Spleen (tissue), 11 donors: ENCODE measurements around the gene FGF2. TPM values are rescaled to one million over a fixed set of nuclear protein-coding genes. Genes with fewer than 3 reads are reported as not detected.
"Not testable (repeated sequence)": the region's sequence is repeated elsewhere in the genome, so short reads cannot be mapped to it uniquely, and the experiment has no call there.

ENCODE experiments used
- DNase-seq: peaks from one replicate; pipeline ENCODE4 v3.0.0-alpha.2; 2020
- H3K27ac ChIP-seq, 8 donors: fragments of 200-600 bp; sonication (generic) in 7 of 8; 1 replicate in 4 of 8; 2 replicates in 4 of 8; pipeline versions ENCODE4 v1.5.0 to v1.8.0; 2016 to 2021; ENCODE audit warnings: inconsistent platforms in 4 of 8, mild to moderate bottlenecking in 4 of 8, moderate library complexity in 1 of 8
- H3K27me3 ChIP-seq, 7 donors: fragments of 200-600 bp; sonication (generic) in 6 of 7; replicated peaks in 1 of 7; 1 replicate in 4 of 7; 2 replicates in 3 of 7; pipeline versions ENCODE4 v1.5.0 to v1.8.0; 2016 to 2021; ENCODE audit warnings: inconsistent platforms in 3 of 7, mild to moderate bottlenecking in 1 of 7
- H3K36me3 ChIP-seq, 6 donors: fragments of 200-600 bp; sonication (generic) in 5 of 6; 1 replicate in 4 of 6; 2 replicates in 2 of 6; pipeline versions ENCODE4 v1.5.0 to v1.8.0; 2016 to 2021; ENCODE audit warnings: inconsistent platforms in 2 of 6
- H3K4me1 ChIP-seq, 6 donors: fragments of 200-600 bp; sonication (generic) in 5 of 6; 1 replicate in 3 of 6; 2 replicates in 3 of 6; pipeline versions ENCODE4 v1.5.0 to v1.8.0; 2016 to 2021; ENCODE audit warnings: inconsistent platforms in 3 of 6
- H3K4me3 ChIP-seq, 8 donors: fragments of 200-600 bp; sonication (generic) in 7 of 8; 1 replicate in 4 of 8; 2 replicates in 4 of 8; pipeline versions ENCODE4 v1.5.0 to v1.8.0; 2016 to 2021; ENCODE audit warnings: inconsistent platforms in 4 of 8, mild to moderate bottlenecking in 4 of 8, moderate library complexity in 2 of 8
- H3K9me3 ChIP-seq, 8 donors: fragments of 200-600 bp; sonication (generic) in 7 of 8; 1 replicate in 4 of 8; 2 replicates in 4 of 8; pipeline versions ENCODE4 v1.5.0 to v1.8.0; 2016 to 2021; ENCODE audit warnings: inconsistent platforms in 4 of 8
- CTCF ChIP-seq, 11 experiments: fragments of 200-600 bp in 7 of 11; fragments of 450-650 bp in 4 of 11; sonication (generic) in 4 of 11; IDR thresholded peaks in 8 of 11; conservative IDR thresholded peaks in 3 of 11; 1 replicate in 7 of 11; 2 replicates in 4 of 11; pipeline versions ENCODE4 v1.4.0 to v1.8.0; 2016 to 2021; ENCODE audit warnings: antibody characterized with exemption in 11 of 11, inconsistent platforms in 4 of 11, mild to moderate bottlenecking in 1 of 11
- POLR2A ChIP-seq, 3 donors: fragments of 450-650 bp; IDR thresholded peaks; one replicate each; pipeline ENCODE4 v1.5.1; 2017; ENCODE audit warnings: antibody characterized with exemption in 3 of 3, mild to moderate bottlenecking in 1 of 3
- POLR2AphosphoS5 ChIP-seq, 3 donors: sonication (generic); formaldehyde crosslinking; IDR thresholded peaks; one replicate each; pipeline ENCODE4 v1.5.1; 2017; ENCODE audit warnings: antibody characterized with exemption in 3 of 3
- WGBS, 5 donors: extraction: QIAGEN DNeasy Blood & Tissue Kit in 3 of 5; methylation state at CpG; one replicate each; pipeline versions ENCODE4 v1.1.5 to v1.1.7; 2013 to 2018; 5-methylcytosine and 5-hydroxymethylcytosine counted together
- intact Hi-C: fragments of 100-400 bp; cut with DNase I; formaldehyde crosslinking; loops from one replicate; pipeline ENCODE4 v1.15.0; 2023; ENCODE audit warnings: low total_unique reads
- polyA plus RNA-seq, 3 donors: library from polyadenylated mRNA; stranded (reverse); fragments of 200-250 nt; gene quantifications; one replicate each; pipeline ENCODE4 v1.2.1, GENCODE V29; 2013
- total RNA-seq, 7 donors: library from RNA; depleted of rRNA in 3 of 7; stranded (reverse); fragments of >200 nt in 3 of 7; fragmentation: NEBNext Ultra II Directional in 4 of 7; extraction: Animal tissue kit (Norgen Biotek cat#: 25700) in 4 of 7; gene quantifications; one replicate each; pipeline versions ENCODE4 v1.1.0 to v1.2.1, GENCODE V29; 2016 to 2021
- donor health status: healthy with polysubstance abuse.
- donor health status: DM: no; HTN: no; CAD: no; lungs with moderate emphysema.
- donor health status: DM: no; HTN: no; CAD: no.
- donor health status: Bipolar disorder and iron deficiency.
- donor health status: healthy.
- donor health status: DM: no; HTN: no; CAD: no.
- donor health status: DM: yes; HTN: yes; CAD: no.

Gene FGF2
- total and polyA plus RNA-seq, 10 donors = 0.48 to 3.1 (median 1.5) TPM

DNA sequence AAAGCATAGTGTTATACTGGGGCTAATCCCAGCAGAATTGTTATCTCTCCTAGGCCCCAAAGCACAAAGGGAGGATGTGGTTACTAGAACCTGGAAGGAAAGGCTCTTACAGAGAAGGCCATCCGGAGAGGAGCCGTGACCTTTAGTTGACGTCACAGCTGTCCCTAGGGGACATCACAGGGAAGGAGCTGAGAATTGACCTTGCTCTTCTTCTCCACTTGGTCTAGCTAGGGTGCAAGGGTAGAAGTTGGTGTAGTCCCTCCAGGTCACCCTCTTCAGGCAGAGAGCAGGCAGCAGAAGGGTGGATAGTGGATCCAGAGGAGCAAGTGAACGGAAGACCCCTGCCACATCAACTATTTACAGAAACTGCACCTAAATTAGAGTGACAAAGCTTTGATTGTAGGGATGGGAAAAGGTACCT is 22.8 kb upstream of the FGF2 start:
- Histone ChIP-seq H3K36me3 (no peaks in the 10 kb centered on the region), H3K4me3 (no peak overlapping the region), H3K9me3 (no peaks in the 10 kb centered on the region), H3K4me1 (peaks cover 0 to 4% (median 0%) of the 10 kb centered on the region in 6 donors), H3K27me3 (peaks cover 0 to 26% (median 0%) of the 10 kb centered on the region in 7 donors), H3K27ac (no peak overlapping the region)
- 58 to 74% (median 66%) methylated on average over 4 of the region's 4 CpGs for WGBS, 5 donors
- TF ChIP-seq POLR2AphosphoS5 (IDR thresholded peaks at IDR 0.05) (peak in 1 of 3 donors; percentile 76), CTCF (IDR thresholded peaks at IDR 0.05 in 8 of 11, conservative IDR thresholded peaks at IDR 0.05 in 3 of 11) (no peak)
- DNase-seq = no peak
- intact Hi-C loops = no loop called here

DNA sequence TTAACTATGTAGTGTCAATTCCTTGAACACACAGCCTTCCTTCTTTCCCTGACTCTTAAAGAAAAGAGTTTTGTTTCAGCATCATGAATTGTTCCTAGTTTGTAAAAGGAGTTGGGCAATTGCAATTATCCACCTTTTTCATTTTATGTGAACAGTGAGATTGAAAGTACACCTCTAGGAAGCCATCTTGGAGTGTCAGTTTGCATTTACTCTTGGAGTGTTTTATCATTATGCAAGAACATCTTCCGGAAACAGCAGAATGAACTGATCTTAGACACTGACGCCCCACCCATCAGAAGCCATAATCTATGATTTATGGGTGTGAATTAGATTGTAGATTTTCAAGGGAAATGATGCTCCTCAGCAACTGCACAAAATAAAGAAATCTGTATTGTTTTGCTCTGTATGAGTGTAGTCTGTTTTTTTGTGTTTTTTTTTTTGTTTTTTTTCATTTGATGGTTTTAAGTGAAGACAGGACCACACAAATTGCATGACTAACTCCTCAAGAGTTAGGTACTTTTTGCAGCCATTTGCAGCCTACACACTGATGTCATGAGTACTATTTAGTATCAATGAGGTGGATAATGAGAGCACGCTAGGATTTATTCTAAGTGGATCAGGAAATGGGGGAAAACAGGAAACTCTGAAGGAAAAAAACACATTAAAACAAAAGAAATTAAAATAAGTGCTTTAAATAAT is 19.5 kb upstream of the FGF2 start:
- H3K27me3 ChIP-seq = peaks cover 0 to 14% (median 0%) of the 10 kb centered on the region in 7 donors
- H3K9me3 ChIP-seq = no peaks in the 10 kb centered on the region
- no peak for DNase-seq
- intact Hi-C loops = no loop called here
- H3K4me1 ChIP-seq = peaks cover 0 to 4% (median 0%) of the 10 kb centered on the region in 6 donors
- H3K27ac ChIP-seq = no peak overlapping the region
- no peak overlapping the region for H3K4me3 ChIP-seq
- WGBS, 5 donors = 72 to 88% (median 81%) methylated on average over 3 of the region's 3 CpGs
- no peak for TF ChIP-seq POLR2A (IDR thresholded peaks at IDR 0.05)
- TF ChIP-seq CTCF (IDR thresholded peaks at IDR 0.05 in 8 of 11, conservative IDR thresholded peaks at IDR 0.05 in 3 of 11) = no peak
- no peak for TF ChIP-seq POLR2AphosphoS5 (IDR thresholded peaks at IDR 0.05)
- no peaks in the 10 kb centered on the region for H3K36me3 ChIP-seq

- TF ChIP-seq CTCF (IDR thresholded peaks at IDR 0.05 in 8 of 11, conservative IDR thresholded peaks at IDR 0.05 in 3 of 11) = no peak
- no peak for TF ChIP-seq POLR2A (IDR thresholded peaks at IDR 0.05)
- no peak for TF ChIP-seq POLR2AphosphoS5 (IDR thresholded peaks at IDR 0.05)
- Histone ChIP-seq H3K4me1 (no peaks in the 10 kb centered on the region), H3K27ac (no peak overlapping the region), H3K27me3 (peaks cover 0 to 24% (median 0%) of the 10 kb centered on the region in 7 donors), H3K36me3 (no peaks in the 10 kb centered on the region), H3K9me3 (no peaks in the 10 kb centered on the region), H3K4me3 (no peak overlapping the region)
- intact Hi-C loops = no loop called here
- no peak for DNase-seq
- 92 to 98% (median 94%) methylated on average over 1 of the region's 1 CpG for WGBS, 5 donors
These were observed 16.0 kb upstream of the FGF2 start for GRCh38 chr4:122810669-122811068.

GRCh38 chr4:122811781-122812180 is 14.8 kb upstream of the FGF2 start:
- H3K9me3 ChIP-seq, H3K27ac ChIP-seq, intact Hi-C loops, H3K4me3 ChIP-seq, H3K36me3 ChIP-seq, DNase-seq, H3K4me1 ChIP-seq: not testable (repeated sequence)
- WGBS, 5 donors = 95 to 100% (median 97%) methylated on average over 5 to 28 of the region's 32 CpGs; no CpG with 5 or more reads in 1 of the 5 donors
- H3K27me3 ChIP-seq = peaks cover 0 to 24% (median 0%) of the 10 kb centered on the region in 7 donors

GRCh38 chr4:122812823-122813222 is 13.8 kb upstream of the FGF2 start:
- DNase-seq, H3K9me3 ChIP-seq, H3K4me1 ChIP-seq, H3K27ac ChIP-seq, H3K4me3 ChIP-seq, intact Hi-C loops, H3K36me3 ChIP-seq: not testable (repeated sequence)
- H3K27me3 ChIP-seq = peaks cover 0 to 26% (median 0%) of the 10 kb centered on the region in 7 donors
- WGBS, 5 donors = 78 to 95% (median 79%) methylated on average over 3 of the region's 3 CpGs
